ENCODE data around the gene VGLL4. TPM values are rescaled to one million over a fixed set of nuclear protein-coding genes. Genes with fewer than 3 reads are reported as not detected.

Gene VGLL4
- total and polyA plus RNA-seq, 2 of the 4 experiments (the other 2 are of a cell fraction) = 26.2 to 35.4 TPM

DNA sequence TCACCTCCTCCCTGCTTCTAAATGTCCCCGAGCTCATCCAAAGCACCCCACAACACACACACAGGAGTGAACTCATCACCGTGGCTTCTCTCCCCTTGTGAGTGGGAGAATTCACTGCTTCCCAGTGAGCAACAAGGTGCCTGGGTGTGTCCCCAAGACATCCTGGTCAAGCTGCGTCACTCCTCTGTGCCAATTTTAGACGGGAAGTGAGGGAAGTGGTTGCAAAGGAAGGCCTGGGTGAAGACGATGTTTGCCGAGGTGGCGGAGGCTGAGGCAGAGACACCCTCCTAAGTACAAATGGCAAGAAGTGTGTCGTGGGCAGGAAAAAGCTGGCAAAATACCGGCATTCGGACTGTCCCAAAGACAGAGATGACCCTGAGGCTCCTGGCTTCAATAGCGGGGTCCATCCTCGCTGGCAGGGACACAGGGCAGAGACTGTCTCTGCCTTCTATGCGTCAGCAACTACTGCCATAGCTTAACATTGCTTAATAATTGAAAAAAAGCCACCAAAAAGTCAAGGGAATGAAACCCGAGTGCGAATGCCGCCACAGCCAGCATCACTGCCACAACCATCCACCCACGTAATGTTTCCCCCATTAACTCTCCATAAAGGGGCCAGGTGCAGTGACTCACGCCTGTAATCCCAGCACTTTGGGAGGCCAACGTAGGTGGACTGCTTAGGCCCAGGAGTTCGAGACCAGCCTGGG is 72.8 kb downstream of the VGLL4 start:
- Histone ChIP-seq H2AK5ac (ENCODE audit: low read depth, low read length) (peak overlapping the region; percentile 91), H2BK5ac (ENCODE audit: low read depth, low read length, poor library complexity, severe bottlenecking) (peak overlapping the region; percentile 78), H3K36me3 (ENCODE audit: control insufficient read depth, insufficient read depth, low read length) (peaks cover 41% of the 10 kb centered on the region), H3K4me3 (ENCODE audit: insufficient read depth, low read depth, low read length) (no peak overlapping the region), H2BK120ac (ENCODE audit: low read depth, low read length) (peak overlapping the region; percentile 70), H3K9me1 (ENCODE audit: insufficient read depth, low read length) (peaks cover 37% of the 10 kb centered on the region), H3K79me1 (ENCODE audit: low read depth in 1 of 2, low read length in 2 of 2) (peaks cover 22 to 92% of the 10 kb centered on the region in 2 experiments), H4K8ac (ENCODE audit: low read depth in 2 of 2, low read length in 2 of 2) (peak overlapping the region; percentile 48 to 70; a peak in 3 of 4 replicates), H2BK15ac (ENCODE audit: low read depth, low read length) (peak overlapping the region; percentile 87; the same call in 2 of the 3 replicates), H3K4ac (ENCODE audit: low read depth, low read length) (peak overlapping the region; percentile 85), H4K91ac (ENCODE audit: insufficient read depth, low read depth, low read length) (peak overlapping the region; percentile 78), H2AFZ (replicated peaks; ENCODE audit: low read length, poor library complexity) (no peak overlapping the region), H3K9me3 (ENCODE audit: control insufficient read depth, insufficient read depth, low read length) (no peaks in the 10 kb centered on the region), H3K56ac (ENCODE audit: extremely low read depth, insufficient read depth, low read length) (no peak overlapping the region; the same call in 1 of the 2 replicates), H3K18ac (ENCODE audit: low read depth, low read length) (peak overlapping the region; percentile 27; the same call in 1 of the 2 replicates), H3K14ac (replicated peaks; ENCODE audit: low read depth, low read length) (peak overlapping the region; percentile 70), H2BK20ac (ENCODE audit: low read depth, low read length) (peak overlapping the region; percentile 59; the same call in 1 of the 2 replicates), H3K27me3 (ENCODE audit: control insufficient read depth, insufficient read depth, low read length) (no peaks in the 10 kb centered on the region), H3K23ac (ENCODE audit: low read depth, low read length) (peak overlapping the region; percentile 64), H2AK9ac (replicated peaks; ENCODE audit: low read depth, low read length, poor library complexity) (peak overlapping the region; percentile 33), H3K9ac (ENCODE audit: low read depth, low read length) (no peak overlapping the region), H3K4me1 (ENCODE audit: control insufficient read depth, insufficient read depth, low read length) (peaks cover 27% of the 10 kb centered on the region), H4K20me1 (ENCODE audit: insufficient read depth, low read length) (peaks cover 47% of the 10 kb centered on the region), H4K5ac (ENCODE audit: low read depth, low read length) (peak overlapping the region; percentile 42; the same call in 1 of the 2 replicates), H3K4me2 (ENCODE audit: low read depth, low read length) (no peak overlapping the region), H3K27ac (ENCODE audit: insufficient read depth, low read length) (peak overlapping the region; percentile 57; the same call in 1 of the 2 replicates)
- in situ Hi-C loops (cut with MboI; ENCODE audit: low sequenced_read_pairs) = no loop called here
- DNase-seq = no peak
- TF ChIP-seq, protein P1, sequence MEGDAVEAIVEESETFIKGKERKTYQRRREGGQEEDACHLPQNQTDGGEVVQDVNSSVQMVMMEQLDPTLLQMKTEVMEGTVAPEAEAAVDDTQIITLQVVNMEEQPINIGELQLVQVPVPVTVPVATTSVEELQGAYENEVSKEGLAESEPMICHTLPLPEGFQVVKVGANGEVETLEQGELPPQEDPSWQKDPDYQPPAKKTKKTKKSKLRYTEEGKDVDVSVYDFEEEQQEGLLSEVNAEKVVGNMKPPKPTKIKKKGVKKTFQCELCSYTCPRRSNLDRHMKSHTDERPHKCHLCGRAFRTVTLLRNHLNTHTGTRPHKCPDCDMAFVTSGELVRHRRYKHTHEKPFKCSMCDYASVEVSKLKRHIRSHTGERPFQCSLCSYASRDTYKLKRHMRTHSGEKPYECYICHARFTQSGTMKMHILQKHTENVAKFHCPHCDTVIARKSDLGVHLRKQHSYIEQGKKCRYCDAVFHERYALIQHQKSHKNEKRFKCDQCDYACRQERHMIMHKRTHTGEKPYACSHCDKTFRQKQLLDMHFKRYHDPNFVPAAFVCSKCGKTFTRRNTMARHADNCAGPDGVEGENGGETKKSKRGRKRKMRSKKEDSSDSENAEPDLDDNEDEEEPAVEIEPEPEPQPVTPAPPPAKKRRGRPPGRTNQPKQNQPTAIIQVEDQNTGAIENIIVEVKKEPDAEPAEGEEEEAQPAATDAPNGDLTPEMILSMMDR (conservative IDR thresholded peaks at IDR 0.05; ENCODE audit: low read depth, low read length) = no peak
- no peak for TF ChIP-seq BHLHE40 (IDR thresholded peaks at IDR 0.05; ENCODE audit: low read depth, low read length)
- TF ChIP-seq, protein P2, sequence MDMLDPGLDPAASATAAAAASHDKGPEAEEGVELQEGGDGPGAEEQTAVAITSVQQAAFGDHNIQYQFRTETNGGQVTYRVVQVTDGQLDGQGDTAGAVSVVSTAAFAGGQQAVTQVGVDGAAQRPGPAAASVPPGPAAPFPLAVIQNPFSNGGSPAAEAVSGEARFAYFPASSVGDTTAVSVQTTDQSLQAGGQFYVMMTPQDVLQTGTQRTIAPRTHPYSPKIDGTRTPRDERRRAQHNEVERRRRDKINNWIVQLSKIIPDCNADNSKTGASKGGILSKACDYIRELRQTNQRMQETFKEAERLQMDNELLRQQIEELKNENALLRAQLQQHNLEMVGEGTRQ (IDR thresholded peaks at IDR 0.05; ENCODE audit: low read depth, low read length) = no peak
- no peak for TF ChIP-seq MAZ (IDR thresholded peaks at IDR 0.05; ENCODE audit: borderline replicate concordance, low read depth, low read length)
- no peak for TF ChIP-seq POLR2A (IDR thresholded peaks at IDR 0.05; ENCODE audit: low read depth, low read length)
- no peak for TF ChIP-seq FOS (IDR thresholded peaks at IDR 0.05; ENCODE audit: low read depth, low read length)
- TF ChIP-seq MXI1 (IDR thresholded peaks at IDR 0.05; ENCODE audit: borderline replicate concordance, low read depth, low read length) = no peak
- TF ChIP-seq CEBPB (IDR thresholded peaks at IDR 0.05; ENCODE audit: low read depth, low read length) = no peak
- TF ChIP-seq RFX5 (IDR thresholded peaks at IDR 0.05; ENCODE audit: low read depth, low read length) = no peak
- TF ChIP-seq NFE2L2 (IDR thresholded peaks at IDR 0.05; ENCODE audit: low read depth, low read length) = no peak
- intact Hi-C loops (cut with micrococcal nuclease) = no loop called here
- no peak for ATAC-seq (ENCODE audit: low read depth)
- 94% methylated on average over 14 of the region's 20 CpGs; no CpG with 5 or more reads in 1 of the 2 experiments for whole genome bisulfite sequencing, 2 experiments (ENCODE audit: extremely low coverage in 2 of 2, insufficient read length in 1 of 2)
- BruUV-seq (replicated peaks) = no TSS peak
- dilution Hi-C loops (cut with HindIII; ENCODE audit: low sequenced_read_pairs, unreplicated experiment) = no loop called here
- POLR2A ChIA-PET (ENCODE audit: unreplicated experiment) = no interaction called here
- CTCF ChIA-PET = no interaction called here

Data from IMR-90 (cell line).